GM21390 (cell line): ENCODE measurements around the gene STEAP3.

Source experiments
- ATAC-seq: cut with Tn5 transposase; IDR thresholded peaks from one replicate; pipeline ENCODE4 v1.9.1; 2021; ENCODE audit not compliant: unreplicated experiment

The STEAP3 gene

GRCh38 chr2:119290859-119291587, 67.4 kb downstream of the STEAP3 start:
- ATAC-seq = no peak

GRCh38 chr2:119291588-119292167, 68.0 kb downstream of the STEAP3 start:
- no peak for ATAC-seq

- no peak for ATAC-seq
These were observed 68.6 kb downstream of the STEAP3 start for GRCh38 chr2:119292226-119292625.

GRCh38 chr2:119293254-119293653, 69.6 kb downstream of the STEAP3 start:
- no peak for ATAC-seq

GRCh38 chr2:119293900-119294299, 70.3 kb downstream of the STEAP3 start:
- ATAC-seq = no peak

- ATAC-seq = no peak
These were observed 71.0 kb downstream of the STEAP3 start for GRCh38 chr2:119294671-119295070.

GRCh38 chr2:119295688-119296375, 72.2 kb downstream of the STEAP3 start:
- no peak for ATAC-seq

GRCh38 chr2:119301413-119301812, 77.8 kb downstream of the STEAP3 start:
- no peak for ATAC-seq

- ATAC-seq = no peak
These were observed 81.2 kb downstream of the STEAP3 start for GRCh38 chr2:119304847-119305246.

- no peak for ATAC-seq
These were observed 82.0 kb downstream of the STEAP3 start for GRCh38 chr2:119305497-119306195.

- ATAC-seq = no peak
These were observed 82.6 kb downstream of the STEAP3 start for GRCh38 chr2:119306196-119306590.

GRCh38 chr2:119307419-119308140, 83.9 kb downstream of the STEAP3 start:
- no peak for ATAC-seq

- no peak for ATAC-seq
These were observed 85.2 kb downstream of the STEAP3 start for GRCh38 chr2:119308793-119309330.

GRCh38 chr2:119311371-119311770, 87.7 kb downstream of the STEAP3 start:
- no peak for ATAC-seq

GRCh38 chr2:119311831-119312230, 88.2 kb downstream of the STEAP3 start:
- ATAC-seq = no peak
